GM19397 (cell line): ENCODE data around the gene PASD1.
"Not testable (repeated sequence)": the region's sequence is repeated elsewhere in the genome, so short reads cannot be mapped to it uniquely, and the experiment has no call there.

Source experiments
- ATAC-seq: cut with Tn5 transposase; IDR thresholded peaks from one replicate; pipeline ENCODE4 v1.9.1; 2021; ENCODE audit warnings: mild to moderate bottlenecking, moderate library complexity; ENCODE audit not compliant: unreplicated experiment

The PASD1 gene

DNA sequence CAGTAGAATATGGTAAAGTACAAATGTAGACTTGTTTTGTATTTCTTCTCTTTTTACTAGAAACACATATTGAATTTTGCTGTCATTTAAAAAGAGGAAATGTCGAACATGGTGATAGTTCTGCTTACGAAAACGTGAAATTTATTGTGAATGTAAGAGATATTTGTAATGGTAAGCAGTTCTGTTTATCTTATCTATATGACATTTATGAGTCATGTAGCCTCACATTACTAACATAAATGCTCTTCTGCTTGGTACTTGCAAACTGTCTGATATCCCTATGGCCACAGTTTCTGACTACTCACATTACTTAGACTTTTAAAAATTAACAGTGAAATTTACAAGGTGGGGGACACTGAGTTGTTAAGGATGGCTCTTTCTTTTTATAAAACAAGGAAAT lies 57.9 kb downstream of the PASD1 start:
- no peak for ATAC-seq

- no peak for ATAC-seq
Measured at GRCh38 chrX:151624677-151625076, 61.2 kb downstream of the PASD1 start.

DNA sequence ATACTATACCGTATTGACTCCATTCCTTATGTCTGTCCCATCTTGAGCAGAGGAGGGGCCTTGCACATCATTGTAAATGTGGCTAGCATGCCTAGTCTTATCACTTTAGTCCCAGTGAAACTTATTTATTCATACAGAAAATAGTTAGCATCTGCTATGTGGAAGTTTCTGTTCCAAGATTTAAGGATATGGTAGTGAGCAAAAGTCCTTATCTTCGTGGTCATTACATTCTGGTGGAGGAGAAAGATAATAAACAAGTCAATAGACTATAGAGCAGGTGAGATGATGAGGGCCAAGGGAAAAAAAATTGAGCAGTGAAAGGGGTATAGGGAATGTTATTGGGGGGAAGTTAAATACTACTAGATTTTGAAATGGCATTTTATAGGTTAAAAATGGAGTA lies 68.3 kb downstream of the PASD1 start:
- no peak for ATAC-seq

DNA sequence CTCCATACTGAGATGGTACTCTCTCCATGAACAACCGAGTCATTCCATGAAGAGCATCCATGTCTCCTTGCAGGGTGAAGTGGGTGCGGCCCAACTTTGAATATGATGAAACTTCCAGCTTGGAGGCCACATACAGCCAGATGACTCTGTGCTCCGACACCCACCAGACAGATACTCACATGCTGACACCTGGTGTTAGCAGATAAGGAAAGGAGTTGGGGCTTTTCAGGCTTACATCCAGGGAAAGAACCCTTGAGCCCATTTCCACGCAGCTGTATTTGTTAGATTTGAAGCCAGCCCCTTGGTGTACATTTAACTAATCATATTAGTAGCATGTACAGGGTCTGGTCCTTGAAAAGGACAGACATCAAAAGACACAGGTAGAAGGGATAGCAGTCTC lies 69.7 kb downstream of the PASD1 start:
- no peak for ATAC-seq

DNA sequence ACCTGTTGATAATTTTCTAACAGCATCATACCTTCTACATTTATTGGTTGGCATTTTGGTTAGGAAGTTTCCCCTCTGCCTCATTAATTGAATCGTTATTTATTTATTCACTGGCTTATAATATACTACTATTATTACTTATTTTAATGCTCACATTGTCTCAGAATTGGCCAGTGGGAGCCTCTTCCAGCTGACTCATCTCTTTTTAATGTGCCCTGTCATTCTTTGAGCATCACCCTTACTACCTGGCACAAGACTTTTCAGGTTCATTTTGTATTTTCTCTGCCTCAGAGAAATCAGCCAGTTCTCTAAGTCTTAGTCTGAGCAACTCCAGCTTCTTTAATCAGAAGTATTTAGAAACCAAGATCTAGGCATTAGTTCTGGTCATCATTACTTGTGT lies 71.5 kb downstream of the PASD1 start:
- ATAC-seq: no peak

DNA sequence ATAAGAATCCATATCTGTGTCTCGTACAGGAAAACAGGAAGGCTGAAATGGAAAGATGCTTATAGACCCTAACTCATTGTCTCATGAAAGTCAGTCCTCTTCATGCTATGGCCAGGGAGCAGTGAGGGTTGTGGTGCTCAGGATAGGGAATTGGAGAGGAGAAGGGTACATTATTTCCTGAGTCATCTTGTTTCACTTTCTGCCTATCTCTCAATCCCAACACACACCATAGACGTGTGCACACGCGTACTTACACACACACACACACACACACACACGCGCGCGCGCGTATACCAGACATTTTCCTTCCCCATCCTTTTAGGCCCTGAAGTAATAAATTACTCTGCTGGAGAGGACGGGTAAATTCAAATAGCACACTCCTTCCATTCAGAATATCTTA lies 78.1 kb downstream of the PASD1 start:
- no peak for ATAC-seq

DNA sequence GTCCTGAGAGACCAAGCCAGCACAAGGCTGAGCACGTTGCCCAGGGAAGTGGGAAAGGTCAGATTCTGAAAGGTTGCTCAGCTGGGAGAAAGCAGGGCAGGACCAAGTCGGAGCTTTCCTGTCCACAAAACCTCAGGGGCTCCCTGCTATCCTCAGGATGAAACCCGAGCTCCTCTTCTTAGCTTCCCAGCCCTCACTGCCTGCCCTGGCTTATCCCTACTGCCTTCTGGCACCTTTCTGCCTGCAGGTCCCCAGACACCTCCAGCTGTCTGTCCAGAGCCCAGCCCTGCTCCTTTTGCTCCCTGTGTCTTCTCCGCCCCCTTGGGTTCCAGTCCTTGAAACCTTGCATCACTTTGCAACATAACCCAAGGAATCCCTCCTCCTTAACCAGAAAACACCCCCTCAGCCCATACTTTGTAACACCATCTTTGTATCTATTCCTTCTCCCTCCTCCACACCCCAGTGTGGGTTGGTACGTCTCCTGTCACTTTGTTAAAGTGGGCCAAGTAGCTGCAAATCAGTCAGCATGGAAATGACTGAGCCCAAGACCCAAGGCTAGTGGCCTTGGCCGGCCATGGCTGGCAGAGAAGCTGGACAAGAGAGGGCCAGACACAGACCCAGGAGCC lies 111.8 kb downstream of the PASD1 start:
- no peak for ATAC-seq

DNA sequence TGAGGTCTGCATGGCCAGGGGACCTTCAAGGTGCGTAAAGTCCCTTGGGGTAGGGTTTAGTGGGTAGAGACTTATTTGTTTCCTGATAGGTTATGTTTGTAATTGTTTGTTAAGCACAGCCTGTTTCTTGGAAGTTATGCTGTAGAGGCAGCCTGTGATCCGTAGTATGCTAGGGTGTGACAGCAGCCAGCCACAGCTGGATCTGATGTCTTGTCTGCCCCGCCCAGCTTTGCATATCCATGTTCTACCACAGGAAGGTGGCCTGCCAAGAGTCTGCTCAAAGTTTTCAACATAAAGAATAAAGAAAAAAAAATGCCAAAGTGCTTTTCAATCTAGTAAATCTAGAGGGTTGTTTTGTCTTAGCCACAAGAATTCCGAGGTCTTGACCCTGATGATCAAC lies 112.7 kb downstream of the PASD1 start:
- ATAC-seq: no peak

- ATAC-seq: no peak
Measured at GRCh38 chrX:151679798-151680402, 116.4 kb downstream of the PASD1 start.

DNA sequence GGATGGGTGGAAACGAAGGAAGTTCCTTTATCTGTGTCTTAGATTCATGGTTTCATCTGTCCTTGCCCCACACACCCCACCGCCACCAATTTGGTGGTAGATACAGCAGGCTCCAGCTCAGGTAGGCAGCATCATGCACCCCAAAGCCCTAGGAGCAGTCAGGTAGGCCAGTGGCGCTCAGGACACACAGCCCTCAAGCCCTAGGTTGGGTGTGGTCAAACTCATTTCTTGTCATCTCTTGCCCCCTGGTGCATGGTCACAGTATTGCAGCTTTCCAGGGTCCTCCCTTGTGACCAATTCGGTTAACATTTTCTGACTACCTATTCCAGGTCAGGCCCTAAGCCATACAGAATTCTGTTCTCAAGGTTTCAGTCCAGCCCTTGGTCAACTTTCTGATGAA lies 117.3 kb downstream of the PASD1 start:
- ATAC-seq: no peak

- no peak for ATAC-seq
Measured at GRCh38 chrX:151687635-151688034, 124.2 kb downstream of the PASD1 start.

- ATAC-seq: no peak
Measured at GRCh38 chrX:151688695-151689094, 125.2 kb downstream of the PASD1 start.

- ATAC-seq: no peak
Measured at GRCh38 chrX:151692825-151693224, 129.3 kb downstream of the PASD1 start.

GRCh38 chrX:151694121-151694520 lies 130.6 kb downstream of the PASD1 start:
- no peak for ATAC-seq

DNA sequence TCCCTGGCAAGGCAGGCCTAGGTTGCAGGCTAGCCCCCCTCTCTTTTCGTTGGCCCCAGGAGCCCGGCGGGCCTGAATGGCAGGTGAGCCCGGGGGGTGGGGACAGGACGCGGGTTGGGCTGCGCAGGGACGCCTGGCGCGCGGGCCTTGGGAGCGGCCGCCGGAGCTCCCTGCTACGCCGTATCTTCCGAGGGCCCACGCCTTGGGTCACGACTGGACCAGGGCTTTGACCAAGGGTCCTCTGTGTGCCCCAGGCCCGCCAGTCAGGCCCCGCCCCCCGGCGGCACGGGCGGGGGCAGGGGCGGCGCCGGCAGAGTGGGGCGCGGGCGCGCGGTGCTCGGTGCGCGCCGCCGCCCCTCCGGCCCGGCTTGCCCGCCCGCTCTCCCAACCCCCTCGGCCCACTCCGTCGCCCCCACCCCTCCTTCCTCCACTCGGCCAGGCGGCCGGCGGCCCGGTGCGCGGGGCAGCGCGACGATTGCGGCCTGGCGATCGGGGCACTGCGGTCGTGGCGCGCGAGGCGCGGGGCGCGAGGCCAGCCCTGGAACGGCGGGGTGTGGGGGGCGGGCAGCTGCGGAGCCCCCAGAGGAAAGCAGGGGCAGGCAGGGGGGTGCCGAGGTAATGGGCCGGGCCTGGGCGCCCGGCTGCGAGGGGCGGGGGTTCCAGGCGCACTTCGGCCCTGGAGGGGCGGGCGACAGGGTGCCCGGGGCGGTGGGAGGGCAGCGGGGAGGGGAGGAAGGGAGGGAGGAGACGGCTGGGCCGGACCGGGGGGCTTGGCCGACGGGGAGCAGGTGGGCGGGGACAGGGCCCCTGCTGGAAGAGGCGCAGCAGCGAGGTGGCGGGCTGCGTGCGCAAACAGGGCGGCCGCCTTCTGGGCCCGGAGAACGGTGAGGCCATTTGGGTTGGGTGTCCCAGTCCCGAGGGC lies 131.4 kb downstream of the PASD1 start, which contains the start of gene PRRG3:
TSS of gene PRRG3 (plus strand) at position 798 of the 922 bp plus-strand sequence. CDS start 3,357 bp downstream, outside the sequence.
- no peak for ATAC-seq

DNA sequence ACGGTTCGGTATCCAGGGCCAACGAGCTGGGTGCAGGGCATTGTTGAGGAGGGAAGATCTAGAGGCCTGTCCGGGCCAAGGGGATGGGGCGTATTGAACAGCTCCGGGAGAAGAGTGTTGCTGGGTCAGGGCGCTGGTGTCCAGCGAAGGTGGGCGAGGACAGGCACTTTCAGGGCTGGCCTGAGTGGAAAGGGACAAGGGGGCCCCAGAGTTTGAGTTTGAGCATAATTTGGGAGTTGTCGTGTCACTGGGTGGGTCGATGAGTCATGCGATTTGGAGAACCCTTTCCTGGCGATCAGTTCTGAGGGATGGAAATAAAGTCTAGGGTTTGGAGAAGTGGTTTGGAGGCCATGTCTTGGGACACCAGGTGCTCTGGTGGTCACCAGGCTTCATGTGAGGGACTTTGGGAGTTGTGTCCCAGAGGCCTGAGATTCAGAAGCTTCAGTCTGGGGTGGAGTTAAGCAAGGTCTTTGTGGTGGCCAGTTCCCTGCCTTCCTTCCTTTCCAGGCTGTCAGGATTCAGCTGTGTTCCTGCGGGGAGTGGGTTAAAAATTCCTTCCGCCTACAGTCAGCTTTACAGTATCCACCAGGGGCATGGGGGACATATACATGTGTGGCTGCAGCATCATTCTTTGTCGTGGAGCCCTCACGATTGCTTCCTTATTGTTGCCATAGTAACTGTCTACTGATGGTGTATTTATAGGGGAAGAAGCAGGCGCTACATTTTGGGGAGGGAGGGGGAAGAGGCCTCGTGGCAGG lies 132.3 kb downstream of the PASD1 start:
- no peak for ATAC-seq

- not testable (repeated sequence) for ATAC-seq
Measured at GRCh38 chrX:151697082-151697481, 133.6 kb downstream of the PASD1 start.

DNA sequence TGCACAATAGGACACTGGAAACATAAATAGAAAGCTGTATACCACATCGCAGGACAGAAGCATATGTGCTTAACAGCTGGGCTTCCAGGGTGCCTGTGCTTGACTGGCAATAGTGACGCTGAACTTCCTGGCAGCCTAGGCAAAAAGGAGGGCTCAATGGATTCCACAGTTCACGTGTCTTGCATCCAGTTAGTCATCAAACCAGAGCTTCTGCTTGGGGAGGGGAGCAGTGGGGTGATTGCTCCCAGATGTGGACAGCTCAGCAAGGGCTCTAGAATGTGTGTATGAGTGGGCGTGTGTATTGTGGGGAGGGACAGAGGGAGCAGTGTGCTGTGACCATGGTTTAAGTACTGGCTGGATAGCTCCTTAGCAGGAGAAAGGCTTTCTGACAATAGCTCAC lies 134.0 kb downstream of the PASD1 start:
- no peak for ATAC-seq

DNA sequence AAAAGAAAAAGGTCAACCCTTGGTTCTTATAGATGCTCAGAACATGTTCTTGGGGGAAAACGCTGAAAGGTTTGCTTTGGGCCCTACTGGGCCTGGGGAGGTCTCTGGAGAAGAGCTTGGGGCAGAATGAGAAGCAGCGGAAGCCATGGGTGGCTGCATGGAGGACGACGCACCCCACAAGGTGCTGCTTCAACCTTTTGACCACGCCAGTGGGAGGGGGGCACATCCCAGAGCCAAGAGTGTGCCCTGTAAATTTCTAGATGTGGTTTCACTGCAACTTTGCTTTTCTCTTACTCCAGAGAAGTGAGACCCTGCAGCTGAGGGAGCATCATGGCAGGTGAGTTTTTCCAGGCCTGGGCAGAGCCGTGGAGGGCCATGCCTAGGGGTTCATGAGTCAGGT lies 135.0 kb downstream of the PASD1 start:
- ATAC-seq: no peak

DNA sequence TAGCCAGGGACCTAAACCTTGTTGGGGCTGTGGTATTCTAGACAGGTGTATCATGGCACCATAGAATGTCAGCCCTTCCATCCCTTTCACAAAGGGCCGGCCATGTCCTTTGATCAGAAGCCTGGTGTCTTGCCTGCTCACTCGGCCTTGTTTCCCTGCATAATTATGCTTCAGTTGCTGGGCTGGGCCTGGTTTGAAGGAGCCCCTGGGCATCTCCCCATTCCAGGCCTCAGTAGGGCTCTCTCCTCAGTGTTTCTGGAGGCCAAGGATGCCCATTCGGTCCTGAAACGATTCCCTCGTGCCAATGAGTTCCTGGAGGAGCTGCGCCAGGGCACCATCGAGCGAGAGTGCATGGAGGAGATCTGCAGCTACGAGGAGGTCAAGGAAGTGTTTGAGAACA lies 136.3 kb downstream of the PASD1 start:
- ATAC-seq: no peak

DNA sequence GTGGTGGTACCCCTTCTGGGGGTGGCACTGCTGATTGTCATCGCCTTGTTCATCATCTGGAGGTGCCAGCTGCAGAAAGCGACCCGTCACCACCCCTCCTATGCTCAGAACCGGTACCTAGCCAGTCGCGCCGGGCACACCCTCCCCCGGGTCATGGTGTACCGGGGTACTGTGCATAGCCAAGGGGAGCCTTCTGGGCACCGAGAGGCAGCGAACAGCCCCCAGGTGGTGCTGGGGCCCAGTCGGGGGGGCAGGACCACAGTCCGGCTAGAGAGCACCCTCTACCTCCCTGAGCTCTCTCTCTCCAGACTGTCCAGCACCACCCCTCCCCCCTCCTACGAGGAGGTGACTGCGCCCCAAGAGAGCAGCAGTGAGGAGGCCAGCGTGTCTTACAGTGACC lies 137.1 kb downstream of the PASD1 start:
- no peak for ATAC-seq
